Measurements from ENCODE around the gene DDX10.

DDX10 gene

DNA sequence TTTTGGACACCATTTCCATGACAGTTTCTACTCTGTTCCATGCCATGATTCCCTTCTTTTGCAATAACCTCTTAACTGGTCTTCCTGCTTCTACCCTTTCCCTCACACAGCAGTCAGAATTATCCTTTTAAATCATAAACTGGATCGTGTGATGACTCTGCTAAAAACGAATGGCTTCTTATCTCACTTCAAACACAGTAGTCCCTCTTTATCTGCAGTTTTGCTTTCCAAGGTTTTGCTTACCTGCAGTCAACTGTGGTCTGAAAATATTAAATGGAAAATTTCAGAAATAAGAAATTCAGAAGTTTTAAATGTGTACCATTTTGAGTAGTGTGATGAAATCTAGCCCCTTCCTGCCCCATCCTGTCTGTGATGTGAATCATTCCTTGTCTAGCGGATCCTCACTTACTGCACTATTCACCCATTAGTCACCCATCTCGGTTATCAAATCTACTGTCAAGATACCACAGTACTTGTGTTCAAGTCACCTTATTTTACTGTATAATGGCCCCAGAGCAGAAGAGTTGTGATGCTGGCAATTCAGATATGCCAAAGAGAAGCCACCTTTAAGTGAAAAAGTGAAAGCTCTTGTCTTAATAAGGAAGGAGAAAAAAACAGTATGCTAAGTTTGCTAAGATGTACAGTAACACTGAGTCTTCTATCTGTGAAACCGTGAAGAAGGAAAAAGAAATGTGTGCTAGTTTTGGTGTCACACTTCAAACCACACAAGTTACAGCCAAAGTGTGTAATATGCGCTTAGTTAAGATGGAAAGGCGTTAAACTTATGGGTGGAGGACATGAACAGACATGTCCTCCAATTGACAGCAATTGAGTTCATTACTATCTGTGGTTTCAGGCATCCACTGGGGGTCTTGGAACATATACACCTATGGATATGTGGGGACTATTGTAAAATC, 283.0 kb downstream of the DDX10 start:
- DNase-seq: no peak

DNA sequence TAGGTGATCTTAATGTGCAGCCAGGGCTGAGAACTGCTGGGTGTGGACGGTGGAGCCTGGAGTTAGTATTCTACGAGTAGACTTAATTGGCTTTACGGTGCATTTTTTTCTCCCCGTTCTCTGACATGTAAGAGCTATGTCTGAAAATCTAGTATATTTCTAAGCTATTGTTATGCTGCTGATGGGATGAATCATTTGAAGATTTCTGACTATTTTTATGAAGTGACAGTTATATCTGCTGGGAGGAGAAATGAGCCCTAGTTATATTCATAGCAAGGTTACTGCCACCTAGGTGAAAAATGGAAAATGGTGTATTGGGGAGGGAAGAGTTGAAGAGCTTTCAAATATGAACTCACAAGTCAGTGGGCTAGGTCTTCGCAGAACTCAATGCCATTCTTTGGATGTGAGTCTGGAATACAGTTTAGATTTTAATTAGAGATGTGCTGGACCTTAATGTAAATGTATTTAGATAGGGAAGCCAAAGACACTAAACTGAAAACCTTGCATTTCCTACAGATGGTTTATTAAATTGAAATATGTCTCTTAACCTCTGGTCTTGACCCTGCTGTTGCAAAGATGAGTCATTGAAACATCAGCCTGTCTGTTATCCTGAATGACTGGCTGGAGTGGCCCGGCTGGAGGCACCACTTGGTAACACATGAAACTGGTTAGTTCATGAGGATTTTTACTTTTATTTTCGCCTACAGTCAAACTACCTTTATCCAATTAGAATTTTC, 293.7 kb downstream of the DDX10 start:
- no peak for DNase-seq

DNA sequence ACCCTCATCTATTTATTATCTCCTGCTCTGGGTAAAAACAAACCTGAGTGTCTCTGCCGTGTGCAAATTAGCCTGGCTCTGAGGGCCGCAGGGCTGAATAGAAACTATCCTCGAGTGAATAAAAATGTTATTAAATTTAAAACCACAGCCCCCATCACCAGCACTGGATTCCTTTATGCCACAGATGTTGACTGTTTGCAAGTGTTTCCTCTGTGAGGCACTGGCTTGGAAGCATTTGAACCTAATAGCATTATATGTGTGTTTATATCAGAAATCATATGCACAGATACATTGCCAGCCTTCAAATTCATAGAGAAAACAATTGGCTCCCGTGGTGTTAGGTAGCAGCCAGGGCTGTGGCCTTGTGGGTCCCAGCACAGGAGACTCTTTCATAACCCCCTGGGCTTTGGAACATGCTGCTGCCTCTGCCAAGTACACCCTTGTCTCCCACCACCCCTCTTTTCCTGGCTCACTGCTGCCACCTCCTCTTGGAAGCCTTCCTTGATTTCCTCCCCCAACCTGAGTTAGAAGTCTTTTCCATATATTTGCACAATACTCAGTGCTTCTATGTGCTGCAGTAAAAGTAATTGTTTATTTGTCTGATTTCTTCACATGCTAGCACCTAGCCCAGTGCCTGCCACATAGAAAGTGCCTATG, 294.4 kb downstream of the DDX10 start:
- no peak for DNase-seq

DNA sequence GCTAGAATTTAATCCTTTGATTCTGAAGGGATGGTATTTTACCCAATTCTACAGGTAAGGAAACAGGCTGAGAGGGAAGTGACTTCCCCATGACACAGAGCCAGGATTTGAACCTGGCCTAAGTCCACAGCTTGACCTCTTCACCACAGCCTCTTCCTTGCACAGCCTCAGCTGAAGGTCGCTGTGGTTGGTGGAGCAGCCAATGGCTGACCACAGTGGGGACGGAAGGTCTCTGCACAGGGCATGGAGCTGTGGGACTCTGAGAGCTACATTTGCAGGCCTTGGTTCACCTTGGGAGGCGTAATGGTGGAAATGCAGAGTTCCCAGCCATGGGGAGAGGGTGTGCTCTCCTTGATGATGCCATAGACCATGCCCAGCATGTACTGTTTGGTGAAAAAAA, 295.0 kb downstream of the DDX10 start:
- no peak for DNase-seq

DNA sequence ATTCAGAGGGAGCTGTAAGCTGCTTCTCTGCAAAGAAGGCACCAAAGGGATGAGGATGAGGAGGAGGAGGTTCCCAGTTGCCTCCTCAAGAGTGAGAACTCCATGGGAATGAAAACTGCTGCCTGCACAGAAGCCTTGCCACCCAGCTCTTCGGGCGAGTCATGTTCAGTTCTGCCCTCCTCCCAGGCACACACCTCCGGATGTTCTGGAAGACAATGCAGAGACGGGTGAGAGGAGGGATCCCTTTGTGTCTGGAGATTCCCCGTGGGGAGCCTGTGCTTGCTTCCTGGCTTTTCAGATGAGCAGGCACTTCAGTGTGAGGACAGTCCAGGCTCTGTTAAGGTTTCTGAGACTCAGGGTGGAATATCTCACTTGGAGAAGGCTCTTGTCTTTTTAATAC, 295.6 kb downstream of the DDX10 start:
- no peak for DNase-seq

DNA sequence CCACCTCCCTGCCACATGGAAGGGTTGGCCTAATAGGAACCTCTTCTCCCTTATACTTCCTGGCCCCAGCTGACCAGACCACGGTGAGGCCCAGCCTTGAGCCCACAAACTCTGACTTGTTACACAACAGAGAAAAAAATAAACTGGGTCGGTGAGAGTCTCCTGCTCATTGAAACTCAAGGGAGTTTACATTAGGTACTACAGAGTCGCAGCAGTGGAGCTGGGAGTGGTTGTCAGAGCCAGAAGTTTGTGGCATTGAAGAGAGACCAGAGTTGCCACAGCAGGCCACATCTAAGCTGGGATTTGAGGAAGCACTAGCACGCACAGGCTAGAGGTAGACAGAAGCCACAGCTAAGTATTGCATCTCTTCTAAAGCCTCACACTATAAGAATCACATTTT, 296.2 kb downstream of the DDX10 start:
- DNase-seq: no peak

DNA sequence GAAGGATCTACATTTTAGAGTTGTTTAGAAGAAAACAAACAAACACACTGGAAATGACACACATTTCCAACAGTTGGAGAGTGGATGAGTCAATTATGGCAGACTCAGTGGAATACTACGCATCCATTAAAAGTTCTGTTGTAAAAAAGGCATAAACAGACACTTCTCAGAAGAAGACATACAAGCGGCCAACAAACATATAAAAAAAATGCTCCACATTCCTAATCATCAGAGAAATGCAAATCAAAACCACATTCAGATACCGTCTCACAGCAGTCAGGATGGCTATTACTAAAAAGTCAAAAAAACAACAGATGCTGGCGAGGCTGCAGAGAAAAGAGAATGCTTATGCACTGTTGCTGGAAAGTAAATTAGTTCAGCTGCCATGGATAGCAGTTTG, 298.2 kb downstream of the DDX10 start:
- no peak for DNase-seq

DNA sequence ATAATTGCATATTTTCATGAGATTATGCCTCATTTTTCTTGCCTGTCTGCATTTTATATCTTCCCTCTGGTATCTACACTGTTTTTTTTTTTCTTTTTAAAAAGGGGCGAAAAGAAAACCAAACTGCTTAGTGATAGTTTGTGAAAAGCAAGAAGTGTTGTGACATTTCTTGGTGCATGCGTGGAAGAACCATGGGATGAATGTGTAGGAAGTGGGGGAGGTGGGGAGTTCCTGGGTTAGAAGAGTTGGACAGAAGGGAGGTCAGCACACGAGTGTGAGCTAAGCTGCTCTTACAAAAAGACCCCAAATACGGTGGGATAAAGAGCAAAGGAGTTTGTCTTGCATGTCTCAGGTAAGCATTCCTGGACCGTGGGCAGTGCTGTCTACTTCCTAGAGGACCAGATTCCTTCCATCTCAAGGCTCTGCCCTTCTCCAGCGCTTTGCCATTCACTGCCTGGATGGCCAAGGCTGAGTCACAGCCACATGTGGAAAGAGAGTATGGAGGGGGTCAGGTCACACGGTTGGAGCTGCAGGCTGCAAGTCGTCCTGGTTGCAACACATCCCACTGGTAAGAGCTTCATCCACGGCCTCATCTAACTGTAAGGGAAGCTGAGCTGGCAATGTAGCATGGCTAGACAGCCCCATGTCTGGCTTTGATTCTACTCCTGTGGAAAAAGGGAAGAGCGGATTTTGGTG, 300.6 kb downstream of the DDX10 start:
- no peak for DNase-seq

DNA sequence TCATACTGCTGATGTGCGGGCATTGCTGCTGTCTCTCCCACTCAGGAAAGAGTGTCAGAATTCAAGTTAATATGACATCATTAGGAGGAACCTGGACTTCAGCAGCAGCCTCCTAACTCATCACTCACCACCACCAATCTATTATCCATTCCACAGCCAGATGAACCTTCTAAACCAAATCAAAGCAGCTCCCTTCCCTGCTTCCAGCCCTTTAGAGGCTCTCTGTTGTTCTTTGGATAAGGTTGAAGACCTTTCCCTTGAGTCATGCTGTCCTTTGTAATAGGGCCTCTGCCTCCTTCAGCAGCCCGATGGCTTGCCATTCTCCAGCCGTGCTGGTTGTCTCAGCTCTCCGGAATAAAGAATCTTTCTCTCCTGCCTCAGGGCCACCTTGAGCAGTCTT, 301.3 kb downstream of the DDX10 start:
- no peak for DNase-seq

DNA sequence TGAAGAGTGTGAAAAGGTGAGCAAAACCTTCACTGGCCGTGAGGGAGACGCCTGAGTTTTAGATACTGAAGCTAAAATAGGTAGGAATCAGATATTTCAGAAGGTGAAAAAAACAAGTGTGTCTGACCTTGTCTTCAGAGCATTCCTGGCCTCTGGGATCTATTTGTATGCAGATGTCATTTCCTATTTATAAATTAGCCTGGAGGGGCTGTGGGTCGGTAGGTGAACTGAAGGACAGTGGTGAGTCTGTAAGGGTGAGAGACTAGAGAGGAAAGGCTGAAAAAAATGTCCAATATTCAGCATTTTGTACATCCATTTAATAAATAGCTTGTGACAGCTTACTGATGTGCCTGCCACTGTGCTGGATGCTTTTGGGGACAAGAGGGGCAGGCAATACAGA, 302.1 kb downstream of the DDX10 start:
- DNase-seq: no peak

DNA sequence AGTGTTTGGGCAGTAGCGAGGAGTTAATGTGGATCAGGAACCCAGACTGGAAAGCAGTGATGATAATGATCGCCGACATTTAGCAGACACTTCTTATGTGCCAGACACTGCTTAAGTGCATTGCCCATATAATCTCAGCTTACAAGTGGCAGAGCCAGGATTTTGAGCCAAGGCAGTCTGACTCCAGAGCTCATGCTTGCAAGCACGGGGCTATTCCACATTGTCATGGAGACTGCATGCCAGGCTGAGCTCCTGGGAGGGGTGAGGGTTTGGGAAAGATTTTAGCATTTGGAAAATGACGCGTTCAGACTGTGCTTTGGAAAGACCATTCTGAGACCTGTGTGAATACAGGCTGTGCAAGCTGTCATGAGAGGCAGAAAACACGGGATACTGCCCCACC, 302.7 kb downstream of the DDX10 start:
- DNase-seq: no peak

DNA sequence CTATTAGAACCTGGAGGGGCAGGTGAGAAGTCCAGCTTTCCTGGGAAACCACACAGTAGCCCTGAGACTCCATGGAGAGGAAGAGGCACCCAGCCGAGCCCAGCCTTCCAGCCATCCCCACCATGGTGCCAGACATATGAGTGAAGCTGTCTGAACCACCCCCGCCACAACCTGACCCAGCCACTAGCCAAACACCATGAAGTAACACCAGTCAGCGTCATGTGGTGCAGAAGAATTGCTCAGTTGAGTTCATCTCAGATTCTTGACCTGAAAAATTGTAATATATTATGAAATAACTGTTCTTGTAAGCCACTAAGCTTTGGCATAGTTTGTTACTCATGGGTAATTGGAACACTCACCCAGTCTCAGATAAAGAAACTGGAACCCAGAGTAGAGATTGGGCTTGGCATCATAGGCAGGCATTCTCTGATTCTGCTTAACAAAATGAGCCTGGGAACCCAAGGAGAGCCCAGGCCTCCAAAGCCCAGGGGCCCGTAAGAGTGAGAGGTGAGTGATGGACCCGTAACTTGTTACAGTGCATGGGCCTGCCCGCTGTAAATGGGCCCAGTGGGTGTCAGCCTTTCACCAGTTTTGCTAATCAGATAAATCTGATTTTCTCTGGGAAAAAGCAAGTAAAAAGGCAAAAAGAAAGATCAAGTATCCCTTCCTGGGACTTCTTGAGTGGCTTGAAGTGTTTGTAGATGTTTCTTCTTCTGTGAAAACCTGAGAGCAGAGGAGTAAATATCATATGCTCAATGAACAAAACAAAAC, 305.5 kb downstream of the DDX10 start:
- no peak for DNase-seq

DNA sequence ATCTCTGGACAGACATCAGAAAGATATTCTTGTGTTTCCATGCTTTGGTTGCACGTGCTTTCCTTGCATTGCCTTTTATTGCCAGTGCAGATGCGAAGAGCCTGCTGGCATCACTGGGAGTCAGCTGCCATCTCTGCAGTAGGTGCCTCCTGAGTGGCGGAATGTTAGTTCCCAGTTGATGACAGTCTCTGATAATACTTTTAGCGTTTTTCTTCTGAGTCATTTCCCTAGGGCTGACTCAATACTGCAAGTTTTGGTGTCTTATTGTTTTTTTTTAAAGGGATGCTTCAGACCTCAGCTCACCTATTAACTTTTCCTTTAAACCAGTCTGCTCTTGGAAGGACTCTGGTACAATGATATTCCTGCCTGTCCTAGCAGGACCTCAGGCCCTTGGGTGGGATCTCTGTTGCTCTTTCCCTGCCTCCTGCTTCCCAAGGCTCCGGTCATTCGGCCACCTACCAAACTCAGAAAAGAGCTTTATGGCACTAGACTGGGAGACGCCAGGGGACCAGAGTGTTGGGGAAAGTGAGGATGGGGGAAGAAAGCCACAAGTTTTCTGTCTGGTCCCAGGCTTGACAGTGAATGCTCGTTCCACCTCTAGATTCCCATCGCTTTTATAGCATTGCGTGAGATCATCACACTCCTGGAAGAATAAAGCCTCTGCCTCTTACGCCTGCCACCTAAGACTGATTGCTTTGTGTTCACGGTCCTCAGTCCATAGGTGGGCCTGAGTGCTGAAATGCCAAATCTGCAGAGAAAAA, 308.7 kb downstream of the DDX10 start:
- no peak for DNase-seq

DNA sequence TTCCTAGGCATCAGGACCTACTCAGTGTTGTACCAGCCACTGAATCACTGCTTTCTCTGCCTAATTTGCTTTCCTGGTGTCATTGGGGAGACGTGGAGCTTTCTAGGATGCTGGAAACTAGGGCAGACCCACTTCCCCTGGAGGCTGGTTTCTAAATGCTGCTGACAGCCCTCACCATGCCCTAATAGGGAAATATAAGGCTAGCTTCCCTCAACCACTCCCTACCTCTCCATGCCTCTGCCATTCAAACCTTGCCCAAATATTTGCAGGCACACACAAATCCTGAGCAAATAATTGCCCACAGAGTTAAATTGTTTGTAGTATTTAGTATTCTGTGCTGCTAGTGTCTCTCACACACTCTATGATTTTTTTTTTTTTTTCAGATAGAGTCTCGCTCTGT, 310.2 kb downstream of the DDX10 start:
- no peak for DNase-seq

DNA sequence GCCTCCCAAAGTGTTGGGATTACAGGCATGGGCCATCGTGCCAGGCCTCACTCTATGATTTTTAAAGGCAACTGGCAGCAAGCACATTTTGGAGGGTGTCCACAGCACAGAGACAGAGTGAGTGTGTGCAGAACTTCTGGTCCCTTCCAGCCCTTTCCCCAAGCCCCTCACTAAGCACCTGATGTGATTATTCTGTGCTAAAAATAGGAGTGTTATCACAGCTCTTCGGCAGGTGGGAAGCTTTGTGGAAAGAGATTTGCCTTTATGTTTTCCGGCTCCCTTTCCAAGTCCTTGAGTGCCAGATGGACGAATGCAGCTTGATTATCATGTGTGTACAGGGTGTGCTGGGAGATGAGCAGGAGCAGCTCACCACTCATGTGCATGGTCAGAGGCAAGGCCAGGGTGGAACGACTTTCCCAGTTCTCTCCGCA, 310.8 kb downstream of the DDX10 start:
- DNase-seq: no peak

DNA sequence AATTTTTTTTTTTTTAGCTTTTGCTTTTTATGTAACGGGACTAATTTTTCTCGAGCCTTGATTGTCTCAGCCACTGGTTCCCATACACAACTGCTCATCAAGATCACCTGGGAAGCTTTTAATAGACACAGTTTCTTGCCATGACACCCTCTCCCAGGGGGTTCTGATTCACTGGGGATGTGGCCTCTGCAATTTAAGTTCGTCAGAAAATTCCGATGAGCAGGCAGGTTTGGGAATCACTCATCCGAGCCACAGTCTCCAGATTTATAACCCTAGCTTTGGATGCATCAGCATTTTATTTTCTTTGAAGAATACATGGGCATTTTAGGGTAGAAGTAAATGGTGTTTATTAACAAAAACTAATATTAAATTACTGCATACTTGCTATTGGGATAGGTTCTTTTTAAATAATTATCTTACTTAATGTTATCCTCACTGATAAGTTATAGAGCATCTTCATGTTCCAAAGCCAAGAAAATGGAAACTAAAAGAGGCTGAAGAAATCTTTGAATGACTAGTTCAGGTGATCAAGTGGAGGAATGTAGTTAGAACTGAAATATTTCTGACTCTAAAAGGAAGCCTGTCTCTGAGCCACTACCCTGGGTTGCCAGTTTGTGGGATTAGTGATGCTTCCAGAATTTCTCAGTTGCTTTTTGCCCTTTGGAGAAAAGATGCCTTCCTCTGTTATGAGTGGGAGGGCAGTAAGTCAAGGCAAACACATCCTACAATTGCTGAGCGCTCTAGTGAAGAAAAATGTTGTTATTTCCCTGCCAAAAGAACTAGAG, 319.0 kb downstream of the DDX10 start:
- DNase-seq: no peak

DNA sequence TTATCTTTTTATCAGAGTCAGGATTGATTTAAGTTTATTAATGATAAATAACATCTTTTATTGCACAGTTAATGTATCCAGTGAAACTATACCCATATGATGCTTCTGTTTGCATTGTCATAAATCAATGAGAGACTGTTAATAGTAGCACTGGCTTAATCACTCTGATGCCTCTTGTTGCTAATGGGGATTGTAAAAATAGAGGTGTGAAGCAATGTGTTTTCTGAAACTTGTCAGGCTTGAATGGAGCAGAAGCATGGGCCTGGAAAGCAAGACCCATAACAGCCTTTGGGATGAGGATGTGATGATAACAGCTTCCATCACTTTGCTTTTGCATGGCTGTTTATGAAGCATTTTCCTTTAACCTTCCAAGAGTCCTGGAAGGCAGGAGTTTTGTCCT, 319.7 kb downstream of the DDX10 start:
- no peak for DNase-seq

DNA sequence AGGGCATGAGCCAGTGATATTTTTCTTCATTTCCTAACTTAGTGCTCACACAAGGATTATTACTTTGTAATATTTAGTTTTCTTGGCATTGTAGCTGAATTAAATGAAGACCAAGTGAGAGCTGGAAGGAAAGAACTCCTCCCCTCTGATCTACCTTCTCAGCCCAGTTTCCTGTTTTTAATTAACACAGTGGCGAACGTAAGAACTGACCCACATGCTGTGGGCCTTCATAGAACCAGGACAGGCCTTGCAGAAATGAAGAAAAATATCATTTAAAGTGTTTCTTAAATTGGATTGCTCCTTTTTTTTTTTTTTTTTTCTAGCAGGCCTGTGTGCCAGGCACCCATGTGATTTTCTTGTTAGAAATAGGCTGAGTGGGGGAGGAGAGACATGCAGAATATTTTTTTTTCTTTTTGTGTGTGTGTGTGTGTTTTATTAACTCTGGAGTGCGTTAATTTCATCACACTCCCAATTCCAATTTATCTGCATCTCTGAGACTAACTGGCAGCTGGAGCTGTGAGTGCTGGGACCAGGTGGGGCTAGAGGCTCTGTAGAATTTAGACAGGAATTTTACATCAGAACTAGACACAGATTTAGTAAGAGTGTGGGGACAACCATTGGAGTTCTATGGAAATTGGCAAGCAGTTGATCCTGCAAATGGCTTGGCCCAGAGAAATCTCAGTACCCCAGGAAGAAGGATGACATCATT, 320.5 kb downstream of the DDX10 start:
- no peak for DNase-seq

DNA sequence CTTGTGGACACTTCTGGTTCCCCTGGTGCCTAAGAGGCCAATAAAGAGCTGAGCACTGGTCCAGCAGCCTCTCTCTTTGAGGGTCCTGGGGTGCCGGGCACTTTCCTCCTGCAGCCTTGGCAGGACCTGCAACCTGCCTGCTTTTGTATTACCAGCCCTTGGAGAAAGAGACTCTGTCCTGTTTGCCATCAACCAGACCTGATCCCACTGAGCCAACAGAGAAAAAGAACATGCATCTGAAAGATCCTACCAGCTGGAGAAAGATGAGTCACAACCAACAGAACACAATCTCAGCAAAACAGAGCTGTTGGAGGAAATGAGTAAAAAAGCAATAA, 321.0 kb downstream of the DDX10 start:
- DNase-seq: no peak
